Bronchial epithelial cell (primary cell): ENCODE measurements around the gene DYNC2H1. TPM values are rescaled to one million over a fixed set of nuclear protein-coding genes. Genes with fewer than 3 reads are reported as not detected.

Experiments used
- DNase-seq: peaks from one replicate; pipeline ENCODE4 v3.0.0-alpha.2; 2010; ENCODE audit warnings: low read depth
- FAIRE-seq: peaks from 2 replicates; lab custom pipeline; 2011; peaks lifted over from hg19 to GRCh38; lab: Jason Lieb, UNC
- H3K27me3 ChIP-seq: 2 replicates; pipeline ENCODE4 v1.5.1; 2011; ENCODE audit warnings: low read length; ENCODE audit not compliant: control insufficient read depth, insufficient read depth
- H3K36me3 ChIP-seq: 2 replicates; pipeline ENCODE4 v1.5.1; 2011; ENCODE audit warnings: low read length; ENCODE audit not compliant: control insufficient read depth, insufficient read depth
- H3K4me3 ChIP-seq: 2 replicates; pipeline ENCODE4 v1.5.1; 2011; ENCODE audit warnings: mild to moderate bottlenecking, low read depth, low read length, control low read depth
- CTCF ChIP-seq: IDR thresholded peaks from 2 replicates; pipeline ENCODE4 v1.5.1; 2011; ENCODE audit warnings: mild to moderate bottlenecking, moderate library complexity, low read length, control low read depth, inconsistent platforms; ENCODE audit not compliant: insufficient read depth, severe bottlenecking
- total RNA-seq: library from RNA; depleted of rRNA; stranded (reverse); fragments of >200 nt; gene quantifications from 2 replicates; pipeline ENCODE4 v1.2.1, GENCODE V29; 2014

The DYNC2H1 gene
- total RNA-seq, 1 donor from 2014 or later = 11.6 TPM

GRCh38 chr11:103395612-103396011, 286.4 kb downstream of the DYNC2H1 start:
- FAIRE-seq (no peak), DNase-seq (peak; percentile 89)
- no peak overlapping the region for H3K4me3 ChIP-seq
- TF ChIP-seq CTCF = no peak
- no peaks in the 10 kb centered on the region for H3K36me3 ChIP-seq
- no peaks in the 10 kb centered on the region for H3K27me3 ChIP-seq

GRCh38 chr11:103396237-103396636, 287.0 kb downstream of the DYNC2H1 start:
- no peak for TF ChIP-seq CTCF
- Histone ChIP-seq H3K4me3 (no peak overlapping the region), H3K27me3 (no peaks in the 10 kb centered on the region), H3K36me3 (no peaks in the 10 kb centered on the region)
- DNase-seq (peak; percentile 2), FAIRE-seq (no peak)

- Histone ChIP-seq H3K4me3 (no peak overlapping the region), H3K36me3 (no peaks in the 10 kb centered on the region), H3K27me3 (no peaks in the 10 kb centered on the region)
- DNase-seq (no peak), FAIRE-seq (no peak)
- TF ChIP-seq CTCF = no peak
Observed at GRCh38 chr11:103397369-103397768, 288.1 kb downstream of the DYNC2H1 start.

- Histone ChIP-seq H3K4me3 (no peak overlapping the region), H3K36me3 (no peaks in the 10 kb centered on the region), H3K27me3 (no peaks in the 10 kb centered on the region)
- FAIRE-seq = no peak
- TF ChIP-seq CTCF = no peak
- DNase-seq = no peak
Observed at GRCh38 chr11:103398829-103399228, 289.6 kb downstream of the DYNC2H1 start.

GRCh38 chr11:103406357-103406756, 297.1 kb downstream of the DYNC2H1 start:
- Histone ChIP-seq H3K27me3 (no peaks in the 10 kb centered on the region), H3K4me3 (no peak overlapping the region), H3K36me3 (no peaks in the 10 kb centered on the region)
- DNase-seq (no peak), FAIRE-seq (no peak)
- no peak for TF ChIP-seq CTCF

- TF ChIP-seq CTCF = no peak
- no peaks in the 10 kb centered on the region for H3K27me3 ChIP-seq
- H3K4me3 ChIP-seq = no peak overlapping the region
- no peaks in the 10 kb centered on the region for H3K36me3 ChIP-seq
- no peak for DNase-seq
- no peak for FAIRE-seq
Observed at GRCh38 chr11:103407641-103408040, 298.4 kb downstream of the DYNC2H1 start.
